Gastroesophageal sphincter (tissue), 3 donors: ENCODE measurements around the gene SNPH.

Source experiments
- CTCF ChIP-seq, 4 experiments: fragments of 200-600 bp in 2 of 4; fragments of 450-650 bp in 2 of 4; sonication (generic) in 1 of 4; IDR thresholded peaks; one replicate each; pipeline ENCODE4 v1.5.1; 2017 to 2019; ENCODE audit warnings: antibody characterized with exemption in 4 of 4, mild to moderate bottlenecking in 2 of 4, moderate library complexity in 2 of 4
- EP300 ChIP-seq: sonication (generic); formaldehyde crosslinking; IDR thresholded peaks from one replicate; pipeline ENCODE4 v1.6.1; 2017; ENCODE audit warnings: antibody characterized with exemption, mild to moderate bottlenecking
- POLR2A ChIP-seq, 2 donors: fragments of 450-650 bp; IDR thresholded peaks; one replicate each; pipeline ENCODE4 v1.6.1; 2017; ENCODE audit warnings: antibody characterized with exemption in 2 of 2, mild to moderate bottlenecking in 2 of 2, moderate library complexity in 1 of 2
- POLR2AphosphoS5 ChIP-seq: sonication (generic); formaldehyde crosslinking; IDR thresholded peaks from one replicate; pipeline ENCODE4 v1.6.1; 2017; ENCODE audit warnings: antibody characterized with exemption

DNA sequence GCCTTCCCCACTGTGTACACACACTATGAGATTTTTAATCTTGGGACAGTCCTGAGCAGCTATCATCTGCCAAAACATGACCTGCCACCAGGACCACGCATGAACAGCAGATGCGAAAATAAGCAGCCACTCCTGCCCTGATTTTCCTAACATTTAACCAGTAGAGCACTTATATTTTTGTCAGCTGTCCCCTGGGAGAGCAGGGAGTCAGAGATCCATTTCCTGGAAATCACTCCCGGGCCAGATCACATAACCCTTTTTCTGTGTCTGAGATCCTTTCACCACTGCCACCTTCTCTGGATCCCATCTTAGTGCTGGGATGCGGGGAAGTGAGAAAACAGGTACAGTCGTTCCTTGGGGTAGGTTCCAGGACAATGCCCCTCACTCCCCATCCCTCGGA is 57.2 kb downstream of the SNPH start:
- TF ChIP-seq CTCF (IDR thresholded peaks at IDR 0.05) (no peak), POLR2A (IDR thresholded peaks at IDR 0.05) (no peak), EP300 (no peak), POLR2AphosphoS5 (no peak)
